Stimulated activated effector memory CD8-positive, alpha-beta T cell treated with anti-CD3 and anti-CD28 coated beads, Interleukin-12 subunit alpha, Interleukin-12 subunit beta, amount 100 ng/mL, for 72 hours (primary cell): ENCODE measurements around the gene FGGY.

Source experiments
- ATAC-seq: fragments of 150-1000 bp; cut with Tn5 transposase; 2 replicates; pipeline ENCODE4 v1.10.0; 2021
- DNase-seq, 2 donors: peaks; one replicate each; pipeline ENCODE4 v3.0.0; 2021 to 2022; ENCODE audit warnings: low spot score in 2 of 2
- H3K27ac Mint-ChIP-seq: one replicate; pipeline ENCODE4 v1.8.0; 2022; ENCODE audit warnings: mild to moderate bottlenecking, mixed read lengths
- H3K36me3 Mint-ChIP-seq: one replicate; pipeline ENCODE4 v1.8.0; 2022; ENCODE audit warnings: mild to moderate bottlenecking, mixed read lengths
- H3K4me1 Mint-ChIP-seq: one replicate; pipeline ENCODE4 v1.8.0; 2022; ENCODE audit warnings: mixed read lengths
- H3K4me3 Mint-ChIP-seq: one replicate; pipeline ENCODE4 v1.8.0; 2022; ENCODE audit warnings: mild to moderate bottlenecking, mixed read lengths
- H3K9me3 Mint-ChIP-seq: one replicate; pipeline ENCODE4 v1.8.0; 2022; ENCODE audit warnings: mixed read lengths

Gene FGGY

DNA sequence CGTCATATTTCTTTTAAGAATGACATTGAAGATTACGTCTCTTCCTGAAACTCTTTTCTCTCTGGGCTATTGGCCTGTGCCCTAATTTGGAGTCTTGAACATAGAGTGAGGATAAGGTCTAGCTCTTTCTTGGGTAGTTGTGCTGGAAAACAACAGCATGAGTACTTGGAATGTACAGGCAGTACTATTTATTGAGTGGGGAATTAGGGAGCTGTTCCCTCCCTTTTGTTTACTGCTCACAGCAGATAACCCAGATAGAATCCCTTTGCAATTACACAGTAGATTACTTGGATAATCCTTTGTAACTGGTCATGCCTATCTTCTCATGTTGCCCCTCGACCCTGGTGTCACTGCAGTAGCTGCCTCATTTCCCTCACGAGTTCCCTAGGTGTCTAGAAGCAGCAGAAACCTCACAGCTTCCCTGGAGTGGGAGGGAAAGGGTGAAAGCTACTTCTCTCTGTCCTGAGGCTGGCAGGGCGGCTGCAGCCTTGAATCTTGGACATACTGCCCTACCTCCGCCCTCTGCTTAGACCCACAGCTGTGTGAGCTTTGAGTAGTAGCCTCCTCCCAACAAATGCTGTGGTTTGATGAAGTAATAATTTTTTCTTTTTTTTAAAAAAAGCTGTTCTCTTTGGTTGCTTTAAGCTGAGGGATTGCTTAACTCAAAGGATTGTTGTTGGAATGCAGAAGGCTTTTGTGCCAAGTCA lies 70.6 kb downstream of the FGGY start:
- Mint-ChIP-seq H3K4me3 (no peak overlapping the region), H3K36me3 (no peaks in the 10 kb centered on the region), H3K4me1 (no peaks in the 10 kb centered on the region), H3K27ac (no peak overlapping the region), H3K9me3 (peaks cover 3% of the 10 kb centered on the region)
- DNase-seq: no peak
- no peak for ATAC-seq

- Mint-ChIP-seq H3K27ac (peak overlapping the region; percentile 36), H3K4me3 (no peak overlapping the region), H3K36me3 (no peaks in the 10 kb centered on the region)
Measured at GRCh38 chr1:59368008-59368670, 71.2 kb downstream of the FGGY start.

DNA sequence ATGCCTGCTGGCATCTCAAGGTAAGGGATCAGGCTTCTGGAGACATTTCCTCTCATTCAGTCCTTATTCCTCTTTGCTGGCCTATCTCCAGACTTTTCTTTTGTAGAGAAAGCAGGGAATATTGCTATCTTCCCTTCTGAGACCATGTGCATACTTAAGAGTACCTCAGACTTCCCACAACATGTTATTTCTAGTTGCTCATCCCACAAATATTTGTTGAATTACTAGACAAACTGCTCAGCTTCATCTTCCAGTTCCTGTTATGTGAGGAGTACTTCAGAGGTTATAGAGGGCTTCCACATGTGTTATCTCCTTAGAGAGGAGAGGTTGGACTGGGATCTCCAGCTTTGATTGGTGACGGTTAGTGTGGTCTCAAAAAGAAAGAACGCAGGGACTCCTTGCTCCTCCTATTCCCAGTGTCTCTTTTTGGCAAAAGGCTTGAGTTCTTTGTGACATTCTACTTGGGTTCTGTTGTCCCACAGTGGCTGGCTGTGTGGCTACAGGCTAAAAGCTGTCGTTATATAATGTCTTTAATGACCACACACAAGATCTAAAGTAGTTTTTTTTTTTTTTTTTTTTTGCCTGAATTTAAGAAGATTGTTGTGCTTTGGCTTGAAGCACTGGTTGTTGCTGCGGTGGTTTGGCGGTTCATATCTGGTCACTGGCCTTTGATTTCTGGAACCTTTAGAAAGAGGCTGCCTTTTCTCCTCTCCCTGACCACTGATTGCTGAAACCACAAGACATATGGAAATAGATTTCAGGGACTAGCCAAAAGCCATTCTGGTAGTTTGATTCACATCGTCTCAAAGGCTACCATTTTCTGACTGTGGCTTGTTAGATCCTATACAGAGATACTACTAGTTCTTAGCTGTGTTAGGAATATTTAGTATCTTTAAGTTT lies 78.7 kb downstream of the FGGY start:
- no peaks in the 10 kb centered on the region for H3K36me3 Mint-ChIP-seq
- no peak overlapping the region for H3K4me3 Mint-ChIP-seq
- DNase-seq: no peak
- peaks cover 10% of the 10 kb centered on the region for H3K4me1 Mint-ChIP-seq
- ATAC-seq: no peak
- peaks cover 9% of the 10 kb centered on the region for H3K9me3 Mint-ChIP-seq
- H3K27ac Mint-ChIP-seq: no peak overlapping the region

More at GRCh38 chr1:59368008-59368670, 71.2 kb downstream of the FGGY start:
- Mint-ChIP-seq H3K4me1 (no peaks in the 10 kb centered on the region), H3K9me3 (peaks cover 3% of the 10 kb centered on the region)
- ATAC-seq (no peak), DNase-seq (no peak)

DNA sequence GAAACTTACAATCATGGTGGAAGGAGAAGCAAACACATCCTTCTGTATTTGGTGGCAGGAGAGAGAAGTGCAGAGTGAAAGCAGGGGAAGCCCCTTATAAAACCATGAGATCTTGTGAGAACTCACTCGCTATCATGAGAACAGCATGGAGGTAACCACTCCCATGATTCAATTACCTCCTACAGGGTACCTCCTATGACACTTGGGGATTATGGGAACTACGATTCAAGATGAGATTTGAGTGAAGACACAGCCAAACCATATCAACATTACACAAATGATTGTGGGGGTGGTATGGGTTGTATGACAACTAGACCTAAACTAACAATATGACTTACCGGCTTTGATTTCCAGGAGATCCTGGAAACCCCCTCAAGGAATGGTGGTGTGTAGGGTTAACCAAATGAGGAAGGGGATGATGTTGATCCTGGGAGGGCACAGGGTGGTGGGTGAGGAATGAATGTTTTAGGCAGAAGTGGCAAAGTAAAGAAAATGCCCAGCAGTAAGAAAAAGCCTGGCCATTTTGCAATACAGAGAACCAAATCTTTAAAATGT lies 80.5 kb downstream of the FGGY start:
- H3K27ac Mint-ChIP-seq: peak overlapping the region; percentile 35
- no peak overlapping the region for H3K4me3 Mint-ChIP-seq
- H3K9me3 Mint-ChIP-seq: peaks cover 9% of the 10 kb centered on the region
- no peaks in the 10 kb centered on the region for H3K36me3 Mint-ChIP-seq
- no peak for DNase-seq
- peaks cover 10% of the 10 kb centered on the region for H3K4me1 Mint-ChIP-seq
- ATAC-seq: peak; percentile 69

GRCh38 chr1:59378621-59379370 lies 81.9 kb downstream of the FGGY start:
- ATAC-seq (no peak), DNase-seq (no peak)
- Mint-ChIP-seq H3K4me3 (no peak overlapping the region), H3K27ac (no peak overlapping the region), H3K9me3 (peaks cover 9% of the 10 kb centered on the region), H3K4me1 (peaks cover 10% of the 10 kb centered on the region), H3K36me3 (no peaks in the 10 kb centered on the region)

GRCh38 chr1:59379371-59379728 lies 82.5 kb downstream of the FGGY start:
- ATAC-seq (peak; percentile 90), DNase-seq (no peak)
- Mint-ChIP-seq H3K36me3 (no peaks in the 10 kb centered on the region), H3K4me3 (no peak overlapping the region), H3K9me3 (peaks cover 9% of the 10 kb centered on the region), H3K4me1 (peaks cover 10% of the 10 kb centered on the region), H3K27ac (no peak overlapping the region)

GRCh38 chr1:59383963-59384362 lies 87.1 kb downstream of the FGGY start:
- no peaks in the 10 kb centered on the region for H3K36me3 Mint-ChIP-seq

GRCh38 chr1:59384443-59384842 lies 87.5 kb downstream of the FGGY start:
- Mint-ChIP-seq H3K36me3 (no peaks in the 10 kb centered on the region), H3K4me3 (no peak overlapping the region), H3K9me3 (no peaks in the 10 kb centered on the region), H3K27ac (no peak overlapping the region), H3K4me1 (no peaks in the 10 kb centered on the region)
- ATAC-seq (no peak), DNase-seq (no peak)

More at GRCh38 chr1:59383963-59384362, 87.1 kb downstream of the FGGY start:
- Mint-ChIP-seq H3K4me3 (no peak overlapping the region), H3K27ac (no peak overlapping the region), H3K4me1 (no peaks in the 10 kb centered on the region), H3K9me3 (no peaks in the 10 kb centered on the region)
- DNase-seq (no peak), ATAC-seq (no peak)

DNA sequence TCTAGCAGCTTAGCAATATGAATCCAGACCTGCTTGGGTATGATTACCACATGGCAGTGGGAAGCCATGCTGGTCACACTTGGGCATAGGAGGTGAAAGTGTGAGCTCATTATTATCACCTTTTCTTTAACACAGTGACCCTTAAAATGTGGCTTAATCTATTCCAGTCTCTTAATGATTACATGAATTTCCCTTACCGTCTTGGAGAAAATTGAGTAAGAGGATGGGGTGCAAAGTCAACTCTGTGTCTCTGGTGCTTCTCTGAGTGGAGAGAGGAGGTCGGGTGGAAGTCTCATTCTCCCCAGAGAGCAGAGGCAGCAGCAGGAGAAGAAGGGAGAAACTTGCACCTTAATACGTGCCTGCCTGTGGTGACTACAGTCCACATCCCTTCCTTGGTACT lies 91.3 kb downstream of the FGGY start:
- Mint-ChIP-seq H3K4me3 (no peak overlapping the region), H3K9me3 (no peaks in the 10 kb centered on the region), H3K4me1 (peaks cover 8% of the 10 kb centered on the region), H3K27ac (no peak overlapping the region), H3K36me3 (no peaks in the 10 kb centered on the region)
- no peak for DNase-seq
- ATAC-seq: no peak

- Mint-ChIP-seq H3K36me3 (no peaks in the 10 kb centered on the region), H3K27ac (no peak overlapping the region), H3K4me3 (no peak overlapping the region), H3K4me1 (peaks cover 8% of the 10 kb centered on the region), H3K9me3 (no peaks in the 10 kb centered on the region)
- no peak for ATAC-seq
- DNase-seq: no peak
Measured at GRCh38 chr1:59389847-59390246, 93.0 kb downstream of the FGGY start.

DNA sequence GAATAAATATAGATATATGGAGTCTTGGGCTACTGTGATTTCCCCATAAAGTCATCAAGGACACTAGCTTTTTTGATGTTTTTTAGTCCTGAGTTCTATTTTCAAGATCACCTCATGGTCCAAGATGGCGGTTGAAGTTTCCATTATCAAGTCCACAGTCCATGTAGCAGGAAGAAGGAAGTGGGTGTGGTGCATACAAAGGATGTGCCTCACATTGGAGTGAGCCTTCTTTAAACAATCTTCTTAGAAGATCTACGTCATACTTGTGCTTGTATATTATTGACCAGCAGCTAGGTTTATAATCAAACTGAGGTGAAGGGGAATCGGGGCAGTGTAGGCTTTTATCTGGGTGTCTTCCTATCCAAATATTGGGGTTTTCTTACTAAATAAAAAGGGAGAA lies 93.4 kb downstream of the FGGY start:
- Mint-ChIP-seq H3K36me3 (no peaks in the 10 kb centered on the region), H3K4me1 (peaks cover 8% of the 10 kb centered on the region), H3K9me3 (no peaks in the 10 kb centered on the region), H3K4me3 (no peak overlapping the region), H3K27ac (peak overlapping the region; percentile 13)
- DNase-seq: no peak
- no peak for ATAC-seq

- Mint-ChIP-seq H3K9me3 (no peaks in the 10 kb centered on the region), H3K4me3 (no peak overlapping the region), H3K36me3 (no peaks in the 10 kb centered on the region), H3K4me1 (peaks cover 8% of the 10 kb centered on the region), H3K27ac (peak overlapping the region; percentile 13)
- DNase-seq: no peak
- ATAC-seq: peak; percentile 48
Measured at GRCh38 chr1:59391212-59392179, 94.6 kb downstream of the FGGY start.

DNA sequence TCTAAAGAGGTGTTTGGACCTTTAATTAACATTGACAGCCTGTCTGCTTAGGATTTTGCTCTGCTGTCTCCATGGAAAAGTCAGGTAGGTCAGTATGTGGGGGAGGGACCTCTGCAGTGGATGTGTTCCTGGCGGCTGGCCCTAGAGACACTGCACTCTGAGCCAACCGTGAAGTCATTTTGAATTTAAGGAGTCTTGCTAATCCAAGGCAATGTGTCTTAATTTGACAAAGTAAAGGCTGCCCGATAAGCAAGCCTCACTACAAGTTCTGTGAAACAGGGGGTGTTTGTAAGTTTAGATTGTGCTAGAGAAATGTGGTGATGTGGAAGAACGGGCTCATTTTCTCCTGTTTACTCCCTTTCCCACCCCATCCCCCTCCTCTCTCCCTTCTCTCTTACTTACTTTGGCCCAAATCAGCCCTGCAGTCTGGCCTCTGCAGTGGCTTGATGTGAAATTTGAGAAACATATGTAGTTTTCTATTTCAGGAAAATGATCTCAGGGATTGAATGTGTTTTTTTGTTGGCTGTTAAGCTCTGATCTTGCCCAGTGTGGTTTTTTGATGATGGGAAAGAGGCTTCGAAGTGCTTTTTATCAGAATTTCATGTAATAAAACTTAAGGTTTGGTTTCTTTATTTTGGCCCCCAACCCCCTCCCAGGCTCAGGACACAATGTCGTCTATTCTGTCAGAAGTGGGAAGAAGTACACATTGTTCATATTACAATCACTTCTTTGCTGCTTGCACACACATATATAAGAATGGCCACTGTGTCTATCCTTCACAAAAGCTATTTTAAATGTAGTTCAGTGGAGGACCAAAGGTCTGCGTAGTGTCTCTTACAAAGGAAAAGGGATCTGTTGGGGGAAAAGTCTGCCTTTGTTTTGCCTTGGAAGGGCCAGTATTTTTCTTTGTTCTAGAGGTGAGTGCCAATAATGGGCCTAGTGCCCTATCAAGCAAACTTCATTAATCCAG lies 96.6 kb downstream of the FGGY start:
- no peak for DNase-seq
- H3K9me3 Mint-ChIP-seq: no peaks in the 10 kb centered on the region
- no peak overlapping the region for H3K27ac Mint-ChIP-seq
- H3K4me1 Mint-ChIP-seq: peaks cover 8% of the 10 kb centered on the region
- H3K36me3 Mint-ChIP-seq: no peaks in the 10 kb centered on the region
- no peak for ATAC-seq
- H3K4me3 Mint-ChIP-seq: no peak overlapping the region
